ENCODE results near the gene DDX25. TPM values are rescaled to one million over a fixed set of nuclear protein-coding genes. Genes with fewer than 3 reads are reported as not detected.

DDX25 gene
- polyA plus RNA-seq, 1 donor (not counting 4 experiments of a cell fraction or from before 2014, with no cell fraction given), result 0.12 TPM

- no peak for TF ChIP-seq EZH2 (IDR thresholded peaks at IDR 0.05; ENCODE audit: low read length)
- TF ChIP-seq CTCF (optimal IDR thresholded peaks at IDR 0.05 in 1 of 3, IDR thresholded peaks at IDR 0.05 in 1 of 3, conservative IDR thresholded peaks at IDR 0.05 in 1 of 3; ENCODE audit: extremely low read depth in 1 of 3, insufficient read depth in 2 of 3, low read length in 3 of 3), result no peak
- Histone ChIP-seq H3K4me1 (ENCODE audit: control insufficient read depth, extremely low read depth, insufficient read depth, low read length) (no peaks in the 10 kb centered on the region), H3K4me2 (ENCODE audit: control insufficient read depth, extremely low read depth, insufficient read depth, low read depth, low read length) (no peak overlapping the region), H3K79me2 (ENCODE audit: control insufficient read depth, insufficient read depth, low read length) (no peaks in the 10 kb centered on the region), H3K9me1 (ENCODE audit: control insufficient read depth, extremely low read depth, insufficient read depth, low read length) (no peaks in the 10 kb centered on the region), H4K20me1 (ENCODE audit: control insufficient read depth, extremely low read depth, insufficient read depth, low read length) (no peaks in the 10 kb centered on the region), H3K27ac (ENCODE audit: control insufficient read depth, insufficient read depth, low read length) (no peak overlapping the region), H3K4me3 (ENCODE audit: control insufficient read depth in 2 of 3, extremely low read depth in 1 of 3, insufficient read depth in 2 of 3, low read depth in 1 of 3, low read length in 3 of 3) (no peak overlapping the region), H3K9me3 (ENCODE audit: control insufficient read depth, low read depth, low read length) (no peaks in the 10 kb centered on the region), H3K36me3 (ENCODE audit: control insufficient read depth in 2 of 2, extremely low read depth in 1 of 2, insufficient read depth in 2 of 2, low read length in 2 of 2) (no peaks in the 10 kb centered on the region), H2AFZ (ENCODE audit: control insufficient read depth, low read length) (no peak overlapping the region), H3K27me3 (ENCODE audit: control insufficient read depth, extremely low read depth, insufficient read depth, low read length) (no peaks in the 10 kb centered on the region), H3K9ac (ENCODE audit: control insufficient read depth, extremely low read depth, insufficient read depth, low read length) (no peak overlapping the region)
- dilution Hi-C loops (cut with MboI; ENCODE audit: extremely low pct_ligation_motif_present, low sequenced_read_pairs), result no loop called here
- DNase-seq (ENCODE audit: low read depth, low spot score) (no peak), FAIRE-seq (no peak)
These were observed 32.2 kb upstream of the DDX25 start for GRCh38 chr11:125872138-125872491.

GRCh38 chr11:125873881-125874555 lies 30.3 kb upstream of the DDX25 start:
- no peak overlapping the region for H2AFZ ChIP-seq (ENCODE audit: control insufficient read depth, low read length)
- no peak overlapping the region for H3K27ac ChIP-seq (ENCODE audit: control insufficient read depth, insufficient read depth, low read length)
- no peaks in the 10 kb centered on the region for H3K27me3 ChIP-seq (ENCODE audit: control insufficient read depth, extremely low read depth, insufficient read depth, low read length)
- peak; percentile 32 for FAIRE-seq
- dilution Hi-C loops (cut with MboI; ENCODE audit: extremely low pct_ligation_motif_present, low sequenced_read_pairs), result no loop called here
- TF ChIP-seq EZH2 (IDR thresholded peaks at IDR 0.05; ENCODE audit: low read length), result no peak
- no peak for TF ChIP-seq CTCF (optimal IDR thresholded peaks at IDR 0.05 in 1 of 3, IDR thresholded peaks at IDR 0.05 in 1 of 3, conservative IDR thresholded peaks at IDR 0.05 in 1 of 3; ENCODE audit: extremely low read depth in 1 of 3, insufficient read depth in 2 of 3, low read length in 3 of 3)
- H3K9me3 ChIP-seq (ENCODE audit: control insufficient read depth, low read depth, low read length), result no peaks in the 10 kb centered on the region
- DNase-seq (ENCODE audit: low read depth, low spot score), result no peak
- no peak overlapping the region for H3K4me3 ChIP-seq (ENCODE audit: control insufficient read depth in 2 of 3, extremely low read depth in 1 of 3, insufficient read depth in 2 of 3, low read depth in 1 of 3, low read length in 3 of 3)
- no peaks in the 10 kb centered on the region for H3K9me1 ChIP-seq (ENCODE audit: control insufficient read depth, extremely low read depth, insufficient read depth, low read length)
- no peaks in the 10 kb centered on the region for H3K79me2 ChIP-seq (ENCODE audit: control insufficient read depth, insufficient read depth, low read length)
- H4K20me1 ChIP-seq (ENCODE audit: control insufficient read depth, extremely low read depth, insufficient read depth, low read length), result no peaks in the 10 kb centered on the region
- H3K9ac ChIP-seq (ENCODE audit: control insufficient read depth, extremely low read depth, insufficient read depth, low read length), result no peak overlapping the region
- H3K4me1 ChIP-seq (ENCODE audit: control insufficient read depth, extremely low read depth, insufficient read depth, low read length), result no peaks in the 10 kb centered on the region
- H3K36me3 ChIP-seq (ENCODE audit: control insufficient read depth in 2 of 2, extremely low read depth in 1 of 2, insufficient read depth in 2 of 2, low read length in 2 of 2), result no peaks in the 10 kb centered on the region
- no peak overlapping the region for H3K4me2 ChIP-seq (ENCODE audit: control insufficient read depth, extremely low read depth, insufficient read depth, low read depth, low read length)
